Esophagus mucosa (tissue), 1 donor: ENCODE measurements around the gene UBR2. TPM values are rescaled to one million over a fixed set of nuclear protein-coding genes. Genes with fewer than 3 reads are reported as not detected.
"Not testable (repeated sequence)": the region's sequence is repeated elsewhere in the genome, so short reads cannot be mapped to it uniquely, and the experiment has no call there.

Source experiments
- ATAC-seq: fragments of 200-7000 bp; cut with Tn5 transposase; one replicate; pipeline ENCODE4 v1.9.1; 2020
- total RNA-seq: library from RNA; stranded (reverse); gene quantifications from one replicate; pipeline ENCODE4 v1.2.4, GENCODE V29; 2023
- donor health status: DM: yes; HTN: yes; CAD: no.

Gene UBR2
- total RNA-seq, 1 donor from 2014 or later, result 15.0 TPM

DNA sequence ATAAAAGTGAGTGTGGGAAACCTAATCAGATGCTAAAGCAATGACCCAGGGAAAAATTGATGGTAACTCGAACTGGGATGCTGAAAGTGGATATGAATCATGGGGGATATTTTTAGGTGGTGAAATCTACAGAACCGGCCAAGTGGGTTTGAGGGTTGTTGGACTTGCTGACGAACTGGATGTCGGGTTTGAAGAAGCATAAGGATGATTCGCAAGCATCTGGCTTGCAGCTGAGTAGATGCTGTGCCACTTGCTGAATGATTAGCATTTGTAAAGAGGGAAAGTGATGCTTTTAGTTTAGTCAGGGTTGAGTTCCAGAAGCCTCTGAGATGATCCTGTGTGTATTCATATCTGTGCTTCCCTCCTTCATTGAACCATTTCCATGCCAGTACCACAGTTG is 54.9 kb downstream of the UBR2 start:
- no peak for ATAC-seq

DNA sequence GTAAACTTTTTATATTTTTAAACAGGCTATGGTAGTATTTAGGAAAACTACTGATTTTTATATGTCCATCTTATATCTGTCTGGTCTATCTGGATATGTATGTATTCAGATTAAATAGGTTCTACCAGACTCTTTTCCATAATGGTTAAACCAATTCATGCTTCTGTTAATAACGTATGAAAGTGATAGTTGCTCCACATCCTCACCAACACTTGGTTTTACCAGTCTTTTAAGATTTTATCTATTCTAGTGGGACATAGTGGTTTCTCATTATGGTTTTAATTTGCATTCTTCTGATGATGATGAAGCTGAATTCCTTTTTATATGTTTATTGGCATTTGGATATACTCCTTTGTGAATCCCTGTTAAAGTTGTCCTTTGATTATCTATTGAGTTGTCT is 56.1 kb downstream of the UBR2 start:
- no peak for ATAC-seq

DNA sequence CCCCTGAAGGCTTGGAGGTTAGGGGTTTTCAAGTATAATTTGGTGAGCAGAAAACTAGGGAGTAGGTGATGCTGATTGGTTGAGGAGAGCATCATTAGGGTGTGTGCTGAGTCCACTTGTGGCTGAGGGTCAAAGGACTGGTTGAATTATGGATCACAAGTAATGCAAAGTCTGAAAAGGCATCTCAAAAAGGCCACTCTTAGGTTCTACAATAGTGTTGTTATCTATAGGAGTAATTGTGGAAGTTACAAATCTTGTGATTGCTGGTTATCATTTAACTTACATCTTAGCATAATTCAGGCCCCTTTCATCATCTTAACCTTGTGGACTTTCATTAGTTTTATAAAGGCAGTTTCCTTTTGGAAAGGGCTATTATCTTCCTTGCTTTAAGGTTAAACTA is 60.8 kb downstream of the UBR2 start:
- no peak for ATAC-seq

GRCh38 chr6:42627044-42627443 is 63.2 kb downstream of the UBR2 start:
- no peak for ATAC-seq

DNA sequence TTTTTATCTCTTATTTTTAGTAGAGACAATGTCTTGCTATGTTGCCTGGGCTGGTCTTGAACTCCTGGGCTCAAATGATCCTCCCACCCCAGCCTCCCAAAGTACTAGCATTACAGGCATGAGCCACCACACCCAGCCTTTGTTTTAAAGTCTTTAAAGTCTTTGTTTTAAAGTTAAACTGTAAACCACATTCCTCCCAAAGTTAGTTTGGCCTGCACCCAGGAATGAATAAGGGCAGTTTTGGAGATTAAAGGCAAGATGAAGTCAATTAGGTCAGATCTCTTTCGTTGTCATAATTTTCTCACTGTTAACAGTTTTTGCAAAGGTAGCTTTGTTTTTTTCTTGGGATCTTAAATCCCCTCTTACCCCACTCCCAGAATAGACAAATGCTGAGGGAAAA is 63.8 kb downstream of the UBR2 start:
- no peak for ATAC-seq

- no peak for ATAC-seq
Observed at GRCh38 chr6:42628604-42629003, 64.8 kb downstream of the UBR2 start.

GRCh38 chr6:42629845-42630244 is 66.0 kb downstream of the UBR2 start:
- ATAC-seq, result no peak

DNA sequence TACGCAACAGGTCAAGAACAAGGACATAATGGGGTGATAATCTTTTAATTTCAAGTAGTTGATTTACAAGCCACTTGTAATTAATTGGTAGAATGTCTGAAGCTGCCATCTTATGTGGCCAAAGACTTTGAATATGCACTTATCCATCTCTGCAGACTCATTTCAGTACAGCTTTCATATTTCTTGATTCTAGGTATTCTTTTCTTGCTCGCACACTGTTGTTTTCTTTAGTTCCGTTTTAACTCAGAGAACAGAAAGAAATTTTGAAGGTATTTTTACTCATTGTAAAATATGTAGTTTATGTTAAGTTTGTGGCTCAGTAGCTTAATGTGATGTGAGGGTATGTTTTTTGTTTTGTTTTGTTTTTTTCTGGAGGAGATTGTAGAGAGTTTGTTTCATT is 73.9 kb downstream of the UBR2 start:
- ATAC-seq, result no peak

GRCh38 chr6:42642794-42643193 is 79.0 kb downstream of the UBR2 start:
- no peak for ATAC-seq

GRCh38 chr6:42644211-42644610 is 80.4 kb downstream of the UBR2 start:
- ATAC-seq, result no peak

DNA sequence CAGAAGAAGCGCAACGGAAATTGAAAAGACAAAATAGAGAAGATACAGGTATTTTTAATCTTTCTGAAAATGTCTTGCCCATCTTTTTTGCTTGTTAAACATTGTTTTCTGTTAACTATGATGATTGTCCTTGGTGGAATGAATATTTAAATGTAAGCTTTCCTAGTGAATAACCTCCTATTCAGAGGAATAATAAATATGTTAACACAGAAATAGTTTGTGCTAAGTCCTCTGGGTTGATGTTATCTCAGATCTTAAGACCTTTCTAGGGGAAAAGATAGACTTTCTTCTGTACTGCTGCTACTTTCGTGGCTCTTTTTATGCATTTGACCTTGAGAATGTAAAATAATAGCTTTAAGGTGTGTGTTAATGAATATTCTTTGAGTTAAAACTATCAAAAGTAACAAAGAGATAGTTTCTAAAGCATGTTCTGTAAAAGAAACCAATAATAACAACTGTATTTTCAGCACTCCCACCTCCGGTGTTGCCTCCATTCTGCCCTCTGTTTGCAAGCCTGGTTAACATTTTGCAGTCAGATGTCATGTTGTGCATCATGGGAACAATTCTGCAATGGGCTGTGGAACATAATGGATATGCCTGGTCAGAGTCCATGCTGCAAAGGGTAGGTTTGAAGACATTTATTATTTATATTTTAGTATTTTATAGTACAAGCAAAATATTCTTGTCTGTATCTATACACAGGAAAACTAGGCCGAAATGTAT is 88.4 kb downstream of the UBR2 start:
- no peak for ATAC-seq

- ATAC-seq, result no peak
Observed at GRCh38 chr6:42653851-42654250, 90.0 kb downstream of the UBR2 start.

- ATAC-seq, result no peak
Observed at GRCh38 chr6:42659806-42660205, 96.0 kb downstream of the UBR2 start.

DNA sequence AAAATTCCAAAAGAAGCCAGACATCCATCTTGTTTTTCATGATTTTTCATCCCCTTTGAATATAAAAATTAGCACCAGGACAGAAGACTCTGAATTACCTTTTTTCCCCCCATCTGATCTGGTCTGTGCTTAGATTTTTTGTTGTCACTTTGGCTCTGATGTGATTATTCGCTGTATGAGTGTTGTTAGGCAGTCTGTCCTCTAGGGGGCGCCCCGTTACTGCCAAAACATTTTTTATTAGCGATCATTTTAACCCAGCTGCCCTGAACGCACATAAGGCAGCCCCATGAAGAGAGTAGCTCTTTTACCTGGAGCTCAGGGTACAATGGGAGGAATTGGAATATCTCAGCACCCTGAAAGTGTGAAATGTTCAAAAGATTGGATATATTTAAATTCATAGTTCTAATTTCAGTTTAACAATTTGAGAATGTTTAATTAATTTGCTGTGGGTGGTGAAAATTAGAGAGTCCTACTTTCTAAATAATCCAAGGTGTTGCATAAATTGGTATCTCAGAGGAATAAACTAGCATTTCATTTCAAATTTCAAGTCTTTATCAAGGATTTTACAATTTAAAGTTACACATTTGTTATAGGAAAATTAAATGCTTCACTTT is 97.8 kb downstream of the UBR2 start:
- ATAC-seq, result peak; percentile 89

DNA sequence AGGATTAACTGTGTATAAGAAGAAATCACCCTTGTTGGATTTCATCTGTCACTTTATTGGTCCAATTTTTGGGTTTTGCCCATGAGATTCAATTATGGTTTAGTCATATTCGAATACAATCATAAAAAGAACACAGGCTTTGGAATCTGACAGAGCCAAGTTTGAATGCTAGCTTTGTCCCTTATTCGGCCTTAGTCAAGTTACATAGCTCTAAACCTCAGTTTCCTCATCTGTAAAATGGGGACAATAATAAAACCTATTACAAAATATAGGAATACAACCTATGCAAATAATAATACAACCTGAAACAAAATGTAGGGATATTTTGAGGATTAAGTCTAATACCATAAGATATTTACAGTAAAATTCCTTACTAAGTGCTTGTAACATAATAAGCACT is 100.9 kb downstream of the UBR2 start:
- ATAC-seq, result no peak

- not testable (repeated sequence) for ATAC-seq
Observed at GRCh38 chr6:42674368-42674767, 110.5 kb downstream of the UBR2 start.

DNA sequence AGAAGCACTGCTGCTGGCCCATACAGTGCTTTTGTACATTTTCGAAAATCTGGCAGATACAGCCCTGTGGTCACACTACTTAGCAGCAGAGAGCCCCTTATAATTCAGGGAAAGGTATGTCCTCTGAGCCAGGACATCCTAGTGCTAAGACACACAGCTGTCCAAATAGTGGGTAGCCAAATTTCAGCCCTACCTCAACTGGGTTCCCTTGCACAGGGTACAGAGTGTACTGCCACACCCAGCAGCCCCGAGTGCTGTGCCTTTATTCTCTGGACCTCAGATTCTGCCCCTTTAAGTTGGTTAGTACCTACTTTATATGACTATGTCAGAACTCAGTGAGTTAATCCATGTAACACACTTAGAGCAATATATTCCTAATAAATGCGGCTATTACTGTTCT is 111.0 kb downstream of the UBR2 start:
- no peak for ATAC-seq

DNA sequence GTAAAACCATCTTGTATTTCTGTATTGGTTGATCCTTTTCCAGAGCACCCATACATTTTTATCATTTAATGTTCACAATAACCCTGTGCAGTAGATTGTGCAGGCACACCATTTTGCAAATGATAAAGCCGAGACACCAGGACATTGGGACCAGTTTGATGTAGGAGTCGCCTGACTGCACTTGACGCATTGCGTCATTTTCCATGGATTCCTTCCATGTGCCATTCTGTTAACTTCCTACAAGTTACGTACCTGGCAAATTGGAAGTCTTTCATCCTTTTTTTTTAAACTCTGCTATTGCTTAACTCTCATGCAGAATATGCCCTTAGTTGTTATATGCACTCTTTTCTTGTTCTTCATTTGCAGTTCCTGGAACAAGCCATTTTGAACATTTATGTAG is 115.5 kb downstream of the UBR2 start:
- no peak for ATAC-seq

DNA sequence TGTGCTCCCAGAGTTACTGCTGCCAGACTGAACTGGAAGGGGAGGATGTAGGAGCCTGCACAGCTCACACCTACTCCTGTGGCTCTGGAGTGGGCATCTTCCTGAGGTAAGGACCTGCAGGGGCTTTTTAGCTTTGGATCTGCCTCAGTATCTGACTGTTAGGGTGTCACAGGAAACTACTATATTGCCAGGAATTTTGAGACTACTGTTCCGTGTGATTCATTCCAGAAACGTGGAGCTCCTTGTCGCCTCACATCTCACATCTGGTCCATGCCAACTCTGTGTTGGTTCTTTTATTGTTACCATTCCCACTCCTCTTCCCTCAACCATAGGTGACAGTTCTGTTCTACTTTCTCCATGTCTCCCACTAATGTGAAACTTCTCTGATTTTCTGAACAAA is 124.5 kb downstream of the UBR2 start:
- no peak for ATAC-seq

- ATAC-seq, result no peak
Observed at GRCh38 chr6:42689371-42689770, 125.5 kb downstream of the UBR2 start.

DNA sequence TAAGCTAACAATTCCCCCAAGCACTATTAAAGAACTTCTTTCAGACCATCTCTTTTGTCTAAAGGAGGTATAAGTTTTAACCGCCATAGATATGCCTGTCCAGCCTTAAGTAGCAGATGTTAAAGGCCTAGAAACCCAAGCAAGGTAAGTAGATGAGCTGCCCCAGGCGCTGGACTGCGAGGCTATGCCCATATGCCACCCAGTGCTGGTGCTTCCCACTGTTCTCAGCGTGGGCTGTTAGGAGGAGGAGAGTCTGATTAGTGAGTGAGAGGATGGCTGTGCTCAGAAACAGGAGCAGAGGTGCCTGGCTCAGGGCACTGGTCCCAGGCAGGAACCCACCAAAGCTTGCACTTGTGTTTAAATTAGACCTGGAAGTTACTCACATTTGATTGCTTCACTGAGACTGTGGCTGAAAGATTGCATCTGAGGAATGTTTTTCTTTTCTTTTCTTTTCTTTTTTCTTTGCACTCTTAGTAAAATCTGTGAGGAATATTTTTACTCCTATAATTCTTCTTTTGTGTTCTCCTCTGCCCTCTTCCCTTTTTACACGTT is 126.4 kb downstream of the UBR2 start:
- ATAC-seq, result no peak

- ATAC-seq, result no peak
Observed at GRCh38 chr6:42690872-42691271, 127.0 kb downstream of the UBR2 start.

DNA sequence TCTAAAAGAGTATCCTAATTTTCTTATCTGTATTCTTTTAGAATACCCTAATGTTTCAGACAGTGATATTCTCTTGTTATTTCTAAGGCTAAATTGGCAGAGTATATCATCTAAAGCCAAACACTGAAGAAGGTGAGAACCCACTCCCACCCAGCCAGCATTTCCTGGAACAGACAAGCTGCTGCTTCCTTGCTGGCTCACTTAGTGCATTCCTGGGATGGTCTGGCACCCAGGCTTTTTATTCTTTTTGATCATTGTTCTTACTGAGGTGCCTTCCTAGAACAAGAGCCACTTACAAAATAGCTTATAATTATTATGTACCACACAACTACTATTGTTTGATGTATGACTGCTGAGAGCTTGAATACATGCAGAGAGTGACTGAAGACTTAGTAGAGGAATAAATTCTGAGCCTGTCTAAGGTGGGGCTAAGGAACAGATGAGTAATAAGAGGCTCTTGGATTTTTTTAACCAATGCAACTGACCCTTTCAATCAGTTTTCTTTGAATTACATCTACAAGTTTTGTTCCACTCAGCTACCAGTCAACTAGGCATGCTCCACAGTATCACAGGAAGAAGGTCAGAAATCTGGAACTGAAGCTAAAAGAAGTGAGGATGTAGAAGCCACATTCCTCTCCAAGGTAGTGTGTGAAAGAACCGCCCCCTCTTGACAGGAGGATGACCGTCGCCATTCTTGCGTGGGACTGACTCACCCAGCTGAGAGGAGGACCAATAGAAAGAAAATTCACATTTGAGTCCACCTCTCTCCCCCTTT is 128.5 kb downstream of the UBR2 start:
- peak; percentile 76 for ATAC-seq
